Measurements from ENCODE around the gene MARCHF10. TPM values are rescaled to one million over a fixed set of nuclear protein-coding genes. Genes with fewer than 3 reads are reported as not detected.

The MARCHF10 gene
- polyA plus RNA-seq, 1 donor from 2014 or later, result 0.27 TPM

- Histone ChIP-seq H3K9me3 (ENCODE audit: low read length) (no peaks in the 10 kb centered on the region), H3K4me3 (ENCODE audit: low read length) (no peak overlapping the region), H4K20me1 (ENCODE audit: insufficient read depth) (no peaks in the 10 kb centered on the region), H3K9ac (ENCODE audit: low read length) (no peak overlapping the region), H3K36me3 (ENCODE audit: insufficient read depth, low read length) (no peaks in the 10 kb centered on the region), H3F3A (ENCODE audit: insufficient read depth, low read length, poor library complexity, severe bottlenecking) (no peaks in the 10 kb centered on the region), H3K4me2 (ENCODE audit: low read length) (no peak overlapping the region), H3K9me2 (ENCODE audit: insufficient read depth, low read length) (no peaks in the 10 kb centered on the region), H3K27ac (ENCODE audit: low read length) (no peak overlapping the region), H3K79me2 (replicated peaks; ENCODE audit: insufficient read depth, low read length) (no peaks in the 10 kb centered on the region), H3K27me3 (ENCODE audit: insufficient read depth, low read depth, low read length) (no peaks in the 10 kb centered on the region), H2AFZ (ENCODE audit: low read depth, low read length) (no peak overlapping the region)
- TF ChIP-seq RAD21 (conservative IDR thresholded peaks at IDR 0.05), result no peak
- TF ChIP-seq REST (IDR thresholded peaks at IDR 0.05; ENCODE audit: borderline replicate concordance), result no peak
- no peak for TF ChIP-seq CTCF (IDR thresholded peaks at IDR 0.05; ENCODE audit: poor library complexity, severe bottlenecking)
- no peak for TF ChIP-seq SMC3 (conservative IDR thresholded peaks at IDR 0.05; ENCODE audit: poor library complexity)
Measured at GRCh38 chr17:62688398-62689160, 119.5 kb downstream of the MARCHF10 start.

- no peak overlapping the region for H2AFZ ChIP-seq (ENCODE audit: low read depth, low read length)
- no peak overlapping the region for H3K9ac ChIP-seq (ENCODE audit: low read length)
- H3K4me3 ChIP-seq (ENCODE audit: low read length), result no peak overlapping the region
- H3K4me2 ChIP-seq (ENCODE audit: low read length), result no peak overlapping the region
- H3K79me2 ChIP-seq (replicated peaks; ENCODE audit: insufficient read depth, low read length), result no peaks in the 10 kb centered on the region
- H3K36me3 ChIP-seq (ENCODE audit: insufficient read depth, low read length), result no peaks in the 10 kb centered on the region
- H3K9me3 ChIP-seq (ENCODE audit: low read length), result no peaks in the 10 kb centered on the region
- no peaks in the 10 kb centered on the region for H3K9me2 ChIP-seq (ENCODE audit: insufficient read depth, low read length)
- no peak overlapping the region for H3K27ac ChIP-seq (ENCODE audit: low read length)
- no peaks in the 10 kb centered on the region for H3K27me3 ChIP-seq (ENCODE audit: insufficient read depth, low read depth, low read length)
- no peaks in the 10 kb centered on the region for H4K20me1 ChIP-seq (ENCODE audit: insufficient read depth)
- no peaks in the 10 kb centered on the region for H3F3A ChIP-seq (ENCODE audit: insufficient read depth, low read length, poor library complexity, severe bottlenecking)
- TF ChIP-seq EP300 (conservative IDR thresholded peaks at IDR 0.05; ENCODE audit: poor library complexity, severe bottlenecking) (no peak), EZH2 (IDR thresholded peaks at IDR 0.05; ENCODE audit: borderline replicate concordance, insufficient read depth, low read length, poor library complexity, severe bottlenecking) (no peak), TAF1 (IDR thresholded peaks at IDR 0.05; ENCODE audit: low read depth) (no peak), CTCF (IDR thresholded peaks at IDR 0.05; ENCODE audit: poor library complexity, severe bottlenecking) (no peak), RAD21 (conservative IDR thresholded peaks at IDR 0.05) (no peak), SMC3 (conservative IDR thresholded peaks at IDR 0.05; ENCODE audit: poor library complexity) (no peak), MXI1 (conservative IDR thresholded peaks at IDR 0.05; ENCODE audit: poor library complexity, severe bottlenecking) (no peak), POLR2AphosphoS5 (IDR thresholded peaks at IDR 0.05) (no peak), REST (IDR thresholded peaks at IDR 0.05; ENCODE audit: borderline replicate concordance) (no peak)
Measured at GRCh38 chr17:62687997-62688396, 120.1 kb downstream of the MARCHF10 start.

All from neural cell (in vitro differentiated cells).